HK-2 (cell line): ENCODE results near the gene C1QTNF9.
"Not testable (repeated sequence)": the region's sequence is repeated elsewhere in the genome, so short reads cannot be mapped to it uniquely, and the experiment has no call there.

Experiments
- DNase-seq: peaks from one replicate; pipeline ENCODE4 v3.0.0-alpha.2; 2018; ENCODE audit not compliant: unreplicated experiment

C1QTNF9 gene

GRCh38 chr13:24281188-24282008, 28.0 kb upstream of the C1QTNF9 start:
- no peak for DNase-seq

- no peak for DNase-seq
Observed at GRCh38 chr13:24282256-24282655, 27.1 kb upstream of the C1QTNF9 start.

DNA sequence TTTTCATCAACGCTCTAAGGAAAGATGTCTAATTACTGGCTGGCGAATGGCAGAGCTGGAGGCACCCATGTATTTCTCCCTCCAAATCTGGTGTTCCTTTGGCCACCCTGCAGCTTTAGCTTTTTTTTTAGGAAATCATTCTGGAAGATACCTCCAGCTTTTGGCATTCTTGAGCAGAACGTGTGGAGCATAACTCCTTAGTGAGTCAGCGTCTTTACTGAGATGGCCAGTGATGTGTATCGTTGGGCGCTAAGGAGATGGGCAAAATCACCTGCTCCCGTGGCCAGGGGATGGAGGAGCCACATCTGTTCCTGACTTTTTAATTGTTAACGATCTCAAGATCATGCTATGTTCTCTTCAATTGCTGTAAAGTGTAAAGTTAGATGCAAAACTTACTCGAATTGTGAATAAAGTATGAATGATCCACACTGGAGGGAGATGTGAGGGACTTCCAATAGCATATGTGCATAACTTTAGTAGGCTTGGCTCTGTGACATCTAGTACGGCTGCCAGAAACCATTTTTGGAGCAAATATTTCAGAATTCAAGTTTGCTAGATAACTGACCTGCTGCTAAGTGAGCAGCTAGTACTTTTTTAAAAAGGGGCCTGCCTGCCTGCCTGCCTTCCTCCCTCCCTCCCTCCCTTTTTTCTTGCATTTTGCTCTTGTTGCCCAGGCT, 24.4 kb upstream of the C1QTNF9 start:
- peak; percentile 3 for DNase-seq

GRCh38 chr13:24286624-24287023, 22.8 kb upstream of the C1QTNF9 start:
- no peak for DNase-seq

GRCh38 chr13:24287748-24288287, 21.6 kb upstream of the C1QTNF9 start:
- no peak for DNase-seq

GRCh38 chr13:24288870-24289269, 20.5 kb upstream of the C1QTNF9 start:
- DNase-seq: no peak

DNA sequence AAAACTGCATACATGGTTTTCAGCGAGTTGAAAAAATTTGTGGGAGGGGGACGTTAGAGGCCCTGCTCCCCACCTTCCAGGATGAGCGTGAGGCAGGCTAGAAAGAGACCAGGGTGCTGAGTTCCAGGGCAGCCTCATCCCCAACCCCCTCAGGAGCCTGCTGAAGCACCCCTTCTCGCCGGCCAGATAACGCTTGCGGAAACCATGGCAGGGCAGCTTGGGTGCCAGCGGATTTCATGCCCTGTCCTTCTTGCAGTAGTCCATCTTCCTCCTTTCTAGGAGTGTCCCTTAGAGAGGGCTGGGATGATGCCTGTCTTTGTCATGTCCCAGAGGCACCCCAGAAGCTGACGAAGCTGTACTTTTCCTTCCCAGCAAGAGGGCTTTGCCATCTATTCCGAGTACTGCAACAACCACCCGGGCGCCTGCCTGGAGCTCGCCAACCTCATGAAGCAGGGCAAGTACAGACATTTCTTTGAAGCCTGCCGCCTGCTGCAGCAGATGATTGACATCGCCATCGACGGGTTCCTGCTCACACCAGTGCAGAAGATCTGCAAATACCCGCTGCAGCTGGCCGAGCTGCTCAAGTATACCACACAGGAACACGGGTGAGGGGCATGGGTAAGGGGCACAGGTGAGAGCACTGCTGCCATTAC, 19.0 kb upstream of the C1QTNF9 start:
- no peak for DNase-seq

- no peak for DNase-seq
Observed at GRCh38 chr13:24292481-24292880, 16.9 kb upstream of the C1QTNF9 start.

DNA sequence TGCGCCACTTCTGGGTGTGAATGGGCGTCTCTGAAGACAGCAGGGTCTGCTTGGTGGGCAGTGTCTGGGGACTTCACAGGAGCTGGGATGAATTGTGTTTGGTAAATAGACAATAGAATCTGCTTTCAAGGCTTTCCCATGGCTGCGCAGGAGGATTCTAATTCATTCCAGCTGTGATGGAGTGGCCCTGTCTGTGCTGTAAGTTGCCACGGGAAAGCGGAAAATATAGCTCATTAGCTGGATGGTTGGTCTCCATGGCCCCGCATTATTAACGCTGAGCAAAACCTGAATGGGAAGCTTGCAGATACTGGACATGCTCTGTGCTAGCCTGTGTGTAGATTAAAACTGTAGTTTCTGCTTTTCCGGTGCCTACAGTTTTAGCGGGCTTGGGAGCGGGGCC, 15.6 kb upstream of the C1QTNF9 start:
- DNase-seq: no peak

DNA sequence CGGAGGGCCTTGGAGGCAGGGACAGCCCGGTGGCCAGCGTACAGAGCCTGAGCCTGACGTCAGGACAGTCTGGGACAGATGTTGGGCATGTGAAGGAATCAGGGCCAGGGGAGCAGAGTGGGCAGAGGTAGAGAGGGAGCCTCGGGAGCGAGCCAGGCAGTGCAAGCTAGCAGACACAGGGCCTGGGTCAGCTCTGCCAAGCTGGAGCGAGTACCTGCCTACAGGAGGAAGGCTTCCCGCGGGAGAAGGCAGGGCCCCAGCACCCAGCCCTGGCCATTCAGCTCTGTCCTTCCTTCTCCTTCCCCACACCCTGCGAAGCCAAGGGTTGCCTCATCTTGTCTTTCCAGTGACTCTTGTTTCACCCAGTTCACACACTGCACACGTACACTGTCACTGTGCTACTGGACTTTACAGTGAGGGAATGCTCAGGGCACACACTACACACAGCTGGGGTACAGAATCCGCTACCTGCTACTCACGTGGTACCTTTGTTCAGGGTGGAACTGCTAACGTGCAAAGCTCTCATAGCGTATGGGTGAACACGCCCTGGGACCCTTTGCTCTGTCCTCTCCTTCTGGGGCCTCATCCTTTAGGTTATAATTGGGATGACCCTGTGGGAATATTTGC, 9.8 kb upstream of the C1QTNF9 start:
- no peak for DNase-seq

- DNase-seq: no peak
Observed at GRCh38 chr13:24301434-24301833, 7.9 kb upstream of the C1QTNF9 start.

GRCh38 chr13:24301911-24302310, 7.5 kb upstream of the C1QTNF9 start:
- DNase-seq: no peak

GRCh38 chr13:24304620-24305019, 4.8 kb upstream of the C1QTNF9 start:
- no peak for DNase-seq

DNA sequence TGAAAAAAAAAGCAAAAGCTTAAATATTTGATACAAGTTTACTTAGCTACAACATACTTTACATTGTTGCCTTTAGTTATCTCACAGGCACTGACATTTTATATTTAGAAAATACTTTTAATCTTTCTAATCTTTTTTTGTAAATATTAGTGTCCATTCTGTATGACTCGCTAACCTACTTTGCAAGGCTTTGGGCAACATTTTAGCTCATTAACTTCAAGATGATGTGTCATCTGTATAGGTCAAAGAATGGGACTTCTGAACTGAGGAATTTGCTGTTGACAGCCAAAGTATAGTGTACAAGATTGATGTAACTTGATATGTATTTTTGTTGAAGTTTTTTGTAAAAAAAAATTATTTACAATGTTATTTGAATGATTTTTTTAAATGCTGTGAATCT, 2.7 kb upstream of the C1QTNF9 start:
- DNase-seq: no peak

DNA sequence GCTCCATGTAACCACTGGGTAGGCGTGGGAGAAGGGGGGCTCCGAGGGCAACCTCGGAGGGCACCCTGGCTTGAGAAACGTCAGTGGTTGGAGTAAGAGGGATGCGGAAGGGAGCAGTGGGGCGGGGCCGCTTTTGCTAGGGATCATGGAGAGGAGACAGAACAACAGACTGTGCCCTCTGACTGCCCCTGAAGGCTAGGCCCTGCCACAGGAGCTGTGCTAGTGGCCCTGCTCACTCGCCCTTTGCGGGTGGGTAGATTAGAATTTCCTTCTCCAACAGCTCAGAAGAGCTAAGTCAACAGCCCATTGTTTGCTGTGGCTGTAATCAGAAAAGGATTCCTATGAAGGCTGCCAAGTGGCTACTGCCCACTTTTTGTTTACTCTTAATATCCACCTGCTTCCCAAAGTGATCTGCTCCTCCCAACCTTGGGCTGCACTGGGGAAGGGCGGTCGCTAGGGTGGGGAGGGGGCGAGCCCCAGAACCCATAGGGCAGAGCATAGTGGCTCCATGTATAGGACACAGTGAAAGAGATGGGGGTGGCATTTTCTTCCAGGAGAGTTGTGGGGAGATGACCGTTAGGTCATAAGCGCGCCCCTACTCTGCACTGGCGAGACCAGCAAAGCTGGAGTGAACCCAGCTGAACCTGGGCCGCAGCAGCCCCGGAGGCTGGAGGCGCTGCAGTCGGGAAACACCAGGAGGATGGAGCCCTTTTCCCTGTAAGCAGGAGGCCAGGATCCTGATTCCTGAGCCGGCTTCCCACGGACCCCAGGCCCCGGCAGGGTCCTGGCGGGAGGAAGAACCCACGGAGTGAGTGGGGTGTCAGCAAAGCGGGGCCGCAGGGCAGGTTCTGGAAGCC, 1.9 kb upstream of the C1QTNF9 start:
- no peak for DNase-seq

DNA sequence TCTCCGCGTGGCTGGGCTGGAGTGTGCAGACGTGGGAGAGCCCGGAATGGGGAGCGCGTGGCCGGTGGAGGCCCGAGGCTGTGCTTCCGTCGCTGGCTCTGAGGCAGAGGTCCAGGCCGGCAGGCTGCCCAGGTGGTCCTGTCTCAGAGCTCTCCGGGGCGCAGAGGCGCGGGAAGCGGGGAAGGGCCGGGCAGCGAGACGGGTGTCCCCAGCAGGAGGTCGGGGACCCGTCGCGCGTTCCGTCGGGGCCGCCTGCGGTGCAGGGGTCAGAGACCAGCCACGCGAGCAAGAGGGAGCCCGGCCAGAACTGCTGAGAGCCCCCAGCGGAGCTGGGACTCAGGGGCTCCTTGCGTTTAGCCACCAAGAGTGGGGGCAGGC, 1.3 kb upstream of the C1QTNF9 start:
- DNase-seq: no peak

DNA sequence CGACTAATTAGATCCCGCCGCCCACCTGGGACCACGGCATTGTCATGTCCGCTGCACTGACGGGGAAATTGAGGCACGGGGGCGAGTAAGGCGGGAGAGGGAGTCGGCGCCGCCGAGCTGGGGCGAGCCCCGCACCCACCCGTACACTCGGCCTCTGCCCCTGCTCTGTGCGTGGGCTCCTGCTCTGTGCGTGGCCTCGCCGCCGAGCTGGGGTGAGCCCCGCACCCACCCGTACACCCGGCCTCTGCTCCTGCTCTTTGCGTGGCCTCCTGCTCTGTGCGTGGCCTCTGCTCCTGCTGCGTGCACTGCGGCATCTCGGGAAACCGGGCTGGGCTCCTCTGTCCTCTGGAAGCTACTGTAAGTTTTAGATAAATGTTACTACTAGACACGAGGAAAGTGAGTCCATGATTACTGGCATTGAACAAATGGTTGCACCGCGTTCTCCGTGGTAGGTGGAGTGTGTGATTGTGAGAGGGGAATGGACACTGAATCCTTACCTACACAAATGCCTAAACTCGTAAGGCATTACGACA, 826 bp upstream of the C1QTNF9 start:
- DNase-seq: no peak

DNA sequence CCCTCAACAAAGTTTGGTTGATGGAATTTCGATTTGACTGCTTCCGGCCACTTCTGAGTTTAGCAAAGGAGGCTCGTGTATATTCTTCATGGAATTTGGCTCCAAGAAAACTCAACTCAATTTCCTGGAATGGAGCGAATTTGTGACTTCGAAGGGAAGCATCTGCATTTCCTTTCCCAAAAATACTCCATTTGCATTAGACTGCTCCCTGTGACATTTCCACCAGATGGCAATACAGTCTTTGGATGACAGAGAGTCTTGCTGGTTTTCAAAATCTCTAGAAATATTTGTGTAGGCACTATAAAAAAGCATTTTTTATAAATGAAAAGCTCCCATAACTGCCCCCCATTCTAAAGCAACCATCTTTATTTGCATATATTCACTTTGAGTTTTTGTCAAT, 4.1 kb downstream of the C1QTNF9 start:
- DNase-seq: no peak

DNA sequence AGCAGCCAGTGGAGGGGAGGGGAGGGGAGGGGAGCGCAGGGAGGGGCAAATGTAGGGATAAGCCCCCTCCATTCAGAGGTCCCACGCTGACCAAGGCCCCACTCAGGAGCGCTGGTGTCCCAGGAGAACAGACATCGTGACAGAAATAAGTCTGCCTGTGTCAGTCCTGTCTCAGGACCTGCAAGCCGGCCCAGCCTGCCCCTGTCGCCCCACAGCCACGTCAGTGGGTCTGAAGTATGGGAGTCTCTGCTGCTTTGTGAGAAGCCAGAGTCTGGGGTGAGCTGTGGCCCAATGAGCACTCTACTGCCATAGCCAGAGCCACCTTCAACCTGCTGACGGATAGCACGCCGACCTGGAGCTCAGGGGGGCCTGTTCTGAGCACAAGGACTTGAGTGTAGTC, 8.5 kb downstream of the C1QTNF9 start:
- not testable (repeated sequence) for DNase-seq

DNA sequence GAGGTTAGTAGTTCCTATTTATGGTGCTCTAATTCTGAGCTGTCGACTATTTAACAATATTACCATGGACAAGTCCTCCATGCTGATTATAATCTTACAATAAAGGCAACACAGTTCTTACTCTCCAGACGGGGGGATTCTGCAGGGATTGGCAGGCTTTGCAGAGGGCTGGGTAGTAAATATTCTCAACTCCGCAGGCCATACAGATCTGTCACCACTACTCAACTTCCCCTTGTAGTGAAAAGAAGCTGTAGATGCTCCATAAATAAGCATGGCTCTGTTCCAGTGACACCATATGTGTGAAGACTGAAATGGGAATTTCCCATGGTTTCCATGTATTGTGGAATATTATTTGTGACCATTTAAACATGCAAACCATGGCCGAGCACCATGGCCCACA, 9.5 kb downstream of the C1QTNF9 start:
- not testable (repeated sequence) for DNase-seq

- DNase-seq: not testable (repeated sequence)
Observed at GRCh38 chr13:24319641-24320040, 10.3 kb downstream of the C1QTNF9 start.
